ENCODE results near the gene KHDC3L.

DNA sequence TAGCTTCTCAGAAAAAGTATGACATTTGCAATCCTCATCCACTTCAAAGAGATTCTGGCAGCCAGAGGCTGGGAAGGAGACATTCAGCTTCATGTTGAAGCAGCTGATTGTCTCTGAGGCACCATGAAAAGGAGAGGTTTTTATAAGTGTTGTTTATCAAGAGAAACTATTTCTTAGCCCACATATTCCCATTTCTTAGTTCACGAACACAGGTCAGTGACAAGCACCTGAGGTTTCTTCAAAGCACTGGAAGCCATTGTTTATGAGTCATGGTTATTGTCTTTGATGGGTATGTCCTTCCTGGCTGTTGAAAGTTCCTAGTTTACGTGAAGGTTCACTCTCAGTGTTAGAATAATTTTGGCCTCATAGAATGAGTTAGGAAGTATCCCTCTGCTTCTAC, 29.2 kb downstream of the KHDC3L start:
- TF ChIP-seq, protein P1, sequence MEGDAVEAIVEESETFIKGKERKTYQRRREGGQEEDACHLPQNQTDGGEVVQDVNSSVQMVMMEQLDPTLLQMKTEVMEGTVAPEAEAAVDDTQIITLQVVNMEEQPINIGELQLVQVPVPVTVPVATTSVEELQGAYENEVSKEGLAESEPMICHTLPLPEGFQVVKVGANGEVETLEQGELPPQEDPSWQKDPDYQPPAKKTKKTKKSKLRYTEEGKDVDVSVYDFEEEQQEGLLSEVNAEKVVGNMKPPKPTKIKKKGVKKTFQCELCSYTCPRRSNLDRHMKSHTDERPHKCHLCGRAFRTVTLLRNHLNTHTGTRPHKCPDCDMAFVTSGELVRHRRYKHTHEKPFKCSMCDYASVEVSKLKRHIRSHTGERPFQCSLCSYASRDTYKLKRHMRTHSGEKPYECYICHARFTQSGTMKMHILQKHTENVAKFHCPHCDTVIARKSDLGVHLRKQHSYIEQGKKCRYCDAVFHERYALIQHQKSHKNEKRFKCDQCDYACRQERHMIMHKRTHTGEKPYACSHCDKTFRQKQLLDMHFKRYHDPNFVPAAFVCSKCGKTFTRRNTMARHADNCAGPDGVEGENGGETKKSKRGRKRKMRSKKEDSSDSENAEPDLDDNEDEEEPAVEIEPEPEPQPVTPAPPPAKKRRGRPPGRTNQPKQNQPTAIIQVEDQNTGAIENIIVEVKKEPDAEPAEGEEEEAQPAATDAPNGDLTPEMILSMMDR (IDR thresholded peaks at IDR 0.05; ENCODE audit: low read length), result no peak
- no peak for TF ChIP-seq EZH2 (optimal IDR thresholded peaks at IDR 0.05; ENCODE audit: low read depth, low read length)
- no peak for TF ChIP-seq EZH2phosphoT487 (IDR thresholded peaks at IDR 0.05; ENCODE audit: low read length)

Measured in MM.1S (cell line).